GM12865 (cell line): ENCODE data around the gene BRD3.

Source experiments
- DNase-seq: peaks from one replicate; pipeline ENCODE4 v3.0.0; 2010; ENCODE audit warnings: low read depth
- H3K4me3 ChIP-seq: 2 replicates; pipeline ENCODE4 v1.5.1; 2011; ENCODE audit warnings: mild to moderate bottlenecking, low read depth, low read length, control low read depth
- CTCF ChIP-seq: IDR thresholded peaks from 2 replicates; pipeline ENCODE4 v1.5.1; 2011; ENCODE audit warnings: low read length, control low read depth, low read depth, inconsistent platforms; ENCODE audit not compliant: insufficient read depth; ENCODE audit errors: missing control alignments

Gene BRD3

GRCh38 chr9:133981958-133982681, 85.7 kb downstream of the BRD3 start:
- H3K4me3 ChIP-seq: no peak overlapping the region
- no peak for TF ChIP-seq CTCF
- no peak for DNase-seq

GRCh38 chr9:133981589-133981957, 86.3 kb downstream of the BRD3 start:
- H3K4me3 ChIP-seq: no peak overlapping the region
- TF ChIP-seq CTCF: no peak
- DNase-seq: no peak

- no peak overlapping the region for H3K4me3 ChIP-seq
- DNase-seq: no peak
- no peak for TF ChIP-seq CTCF
Observed at GRCh38 chr9:133980864-133981588, 86.8 kb downstream of the BRD3 start.
